Sciatic nerve (tissue), 2 donors: Measurements from ENCODE around the gene TNNI3K. TPM values are rescaled to one million over a fixed set of nuclear protein-coding genes. Genes with fewer than 3 reads are reported as not detected.

Experiments used
- ATAC-seq: fragments of 200-7000 bp; cut with Tn5 transposase; one replicate; pipeline ENCODE4 v1.9.1; 2020; ENCODE audit warnings: mild to moderate bottlenecking, moderate library complexity
- DNase-seq: peaks from one replicate; pipeline ENCODE4 v3.0.0-alpha.2; 2020; ENCODE audit warnings: low spot score
- intact Hi-C: fragments of 100-400 bp; cut with DNase I; formaldehyde crosslinking; loops from one replicate; pipeline ENCODE4 v1.14.2; 2022
- total RNA-seq: library from RNA; stranded (reverse); fragmentation: NEBNext Ultra II Directional; extraction: Animal tissue kit (Norgen Biotek cat#: 25700); gene quantifications from one replicate; pipeline ENCODE4 v1.2.1, GENCODE V29; 2021
- donor health status: DM: no; HTN: no; CAD: no.
- donor health status: DM: no; HTN: no; CAD: no.

TNNI3K gene
- total RNA-seq, 1 donor from 2014 or later = 9.6 TPM

- DNase-seq = no peak
- intact Hi-C loops = no loop called here
- ATAC-seq = no peak
Observed at GRCh38 chr1:74470251-74470650, 235.1 kb downstream of the TNNI3K start.

- DNase-seq (no peak), ATAC-seq (no peak)
- intact Hi-C loops = no loop called here
Observed at GRCh38 chr1:74470936-74471335, 235.7 kb downstream of the TNNI3K start.

- intact Hi-C loops = no loop called here
- ATAC-seq (no peak), DNase-seq (no peak)
Observed at GRCh38 chr1:74471470-74471869, 236.3 kb downstream of the TNNI3K start.

GRCh38 chr1:74474585-74474984, 239.4 kb downstream of the TNNI3K start:
- intact Hi-C loops = no loop called here
- ATAC-seq = no peak
- no peak for DNase-seq

- intact Hi-C loops = no loop called here
- DNase-seq (no peak), ATAC-seq (no peak)
Observed at GRCh38 chr1:74478979-74479378, 243.8 kb downstream of the TNNI3K start.

- ATAC-seq (no peak), DNase-seq (no peak)
- intact Hi-C loops = no loop called here
Observed at GRCh38 chr1:74480068-74480467, 244.9 kb downstream of the TNNI3K start.

- DNase-seq = no peak
- intact Hi-C loops = no loop called here
Observed at GRCh38 chr1:74481607-74482006, 246.4 kb downstream of the TNNI3K start.

GRCh38 chr1:74485622-74486021, 250.4 kb downstream of the TNNI3K start:
- no peak for ATAC-seq
- intact Hi-C loops = no loop called here

More at GRCh38 chr1:74481607-74482006, 246.4 kb downstream of the TNNI3K start:
- ATAC-seq = no peak

GRCh38 chr1:74486036-74486435, 250.8 kb downstream of the TNNI3K start:
- intact Hi-C loops = no loop called here
- ATAC-seq (no peak), DNase-seq (no peak)

More at GRCh38 chr1:74485622-74486021, 250.4 kb downstream of the TNNI3K start:
- no peak for DNase-seq

GRCh38 chr1:74496669-74497068, 261.5 kb downstream of the TNNI3K start:
- intact Hi-C loops = no loop called here
- no peak for ATAC-seq
- DNase-seq = no peak

- intact Hi-C loops = no loop called here
- DNase-seq (no peak), ATAC-seq (no peak)
Observed at GRCh38 chr1:74498901-74499300, 263.7 kb downstream of the TNNI3K start.

- DNase-seq = no peak
- intact Hi-C loops = no loop called here
- ATAC-seq = no peak
Observed at GRCh38 chr1:74502432-74502831, 267.2 kb downstream of the TNNI3K start.

- no peak for DNase-seq
- no peak for ATAC-seq
- intact Hi-C loops = no loop called here
Observed at GRCh38 chr1:74502858-74503257, 267.7 kb downstream of the TNNI3K start.

- intact Hi-C loops = no loop called here
- ATAC-seq = no peak
- DNase-seq = peak; percentile 56
Observed at GRCh38 chr1:74504125-74504932, 269.1 kb downstream of the TNNI3K start.

GRCh38 chr1:74504933-74505512, 269.8 kb downstream of the TNNI3K start:
- DNase-seq (no peak), ATAC-seq (no peak)
- intact Hi-C loops = no loop called here

- intact Hi-C loops = no loop called here
- DNase-seq (no peak), ATAC-seq (no peak)
Observed at GRCh38 chr1:74505928-74506710, 270.9 kb downstream of the TNNI3K start.

- intact Hi-C loops = no loop called here
- DNase-seq (no peak), ATAC-seq (no peak)
Observed at GRCh38 chr1:74508449-74508848, 273.3 kb downstream of the TNNI3K start.

GRCh38 chr1:74512170-74512915, 277.2 kb downstream of the TNNI3K start, which contains the start of gene LRRC53:
TSS of gene LRRC53 (minus strand) at chr1:74512611. CDS start at chr1:74483349, 29,262 bp downstream.
- DNase-seq = no peak
- ATAC-seq = no peak
- intact Hi-C loops = no loop called here
